ENCODE data around the gene PDCD7.
"Not testable (repeated sequence)": the region's sequence is repeated elsewhere in the genome, so short reads cannot be mapped to it uniquely, and the experiment has no call there.

PDCD7 gene

DNA sequence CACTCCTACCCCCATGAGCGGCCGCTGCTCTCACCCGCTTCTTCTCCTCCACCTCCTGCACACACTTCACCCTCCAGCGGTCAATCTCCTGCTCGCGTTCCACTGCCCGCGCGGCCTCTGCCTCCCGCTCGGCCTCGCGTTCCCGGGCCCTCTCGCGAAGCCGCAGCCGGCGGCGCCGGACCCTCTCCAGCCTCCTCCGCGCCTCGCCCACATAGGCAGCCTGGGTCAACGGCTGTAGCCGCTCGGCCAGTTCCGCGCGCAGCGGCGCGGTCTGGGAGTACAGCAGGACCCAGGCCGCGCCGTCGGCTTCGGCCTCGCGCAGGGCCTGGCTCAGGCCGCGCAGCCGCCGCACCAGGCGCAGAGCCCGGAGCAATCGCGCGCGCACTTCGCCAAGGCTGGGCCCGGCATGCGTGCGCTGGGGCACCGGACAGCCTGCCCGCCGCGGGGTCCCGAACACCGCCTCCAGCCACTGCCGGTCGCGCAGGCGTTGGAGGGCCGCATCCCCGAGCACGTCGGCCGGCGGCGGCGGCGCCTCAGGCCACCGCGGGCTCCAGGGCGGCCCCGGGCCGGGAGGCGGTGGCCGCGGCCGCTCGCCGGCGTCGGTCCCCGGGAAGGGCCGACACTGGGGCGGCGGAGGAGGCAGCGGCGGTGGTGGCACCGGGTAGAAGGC lies 595 bp downstream of the PDCD7 start:
- no peak for DNase-seq (ENCODE audit: low read depth in 2 of 2, low spot score in 1 of 2)

DNA sequence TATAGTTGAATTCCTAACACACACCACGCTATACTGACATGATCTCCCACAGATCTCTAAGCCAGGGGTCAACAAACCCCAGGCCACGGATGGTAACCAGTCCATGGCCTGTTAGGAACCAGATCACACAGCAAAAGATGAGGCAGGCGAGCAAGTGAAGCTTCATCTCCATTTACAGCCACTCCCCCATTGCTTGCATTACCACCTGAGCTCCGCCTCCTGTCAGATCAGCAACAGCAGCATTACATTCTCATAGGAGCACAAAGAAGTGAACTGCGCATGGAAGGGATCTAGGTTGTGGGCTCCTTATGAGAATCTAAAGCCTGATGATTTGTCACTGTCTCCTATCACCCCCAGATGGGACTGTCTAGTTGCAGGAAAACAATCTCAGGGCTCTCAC lies 2.7 kb downstream of the PDCD7 start:
- DNase-seq (ENCODE audit: low read depth in 2 of 2, low spot score in 1 of 2), result no peak

DNA sequence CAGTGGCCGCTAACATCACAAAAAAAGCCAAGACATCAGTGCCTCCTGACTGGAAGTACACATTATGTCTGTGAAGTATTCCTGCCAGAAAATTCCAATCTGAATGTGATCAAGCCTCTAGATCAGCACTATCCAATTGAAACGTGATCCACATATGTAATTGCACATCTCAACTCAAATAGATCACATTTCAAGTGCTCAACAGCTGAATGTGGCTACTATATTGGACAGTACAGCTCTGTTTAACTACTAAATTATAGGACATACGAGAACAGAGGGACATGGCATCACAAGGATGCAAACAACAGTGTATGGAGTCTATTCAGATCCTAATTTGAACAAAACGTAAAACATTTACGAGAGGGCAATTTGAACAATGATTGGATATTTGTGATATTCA lies 18.1 kb downstream of the PDCD7 start:
- DNase-seq (ENCODE audit: low read depth in 2 of 2, low spot score in 1 of 2), result no peak

DNA sequence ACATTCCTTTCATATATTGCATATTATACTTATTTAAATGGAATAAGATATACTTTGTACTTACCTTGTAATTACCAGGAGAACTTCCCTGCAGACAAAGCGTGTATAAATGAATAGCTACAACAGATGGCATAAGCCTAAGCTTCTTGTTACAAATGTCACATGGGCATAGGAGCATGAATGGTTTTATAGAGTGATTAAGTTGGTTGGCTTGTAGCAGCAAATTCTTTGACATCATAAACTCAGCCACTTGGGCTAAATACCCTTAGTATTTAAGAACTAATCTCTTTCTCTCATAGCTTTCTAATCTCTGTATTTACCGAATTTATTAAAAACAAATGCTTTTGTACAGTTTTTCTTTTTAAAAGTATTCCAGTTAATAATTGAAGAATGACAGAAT lies 18.5 kb downstream of the PDCD7 start, which contains the start of gene UBAP1L:
UBAP1L (minus strand) TSS at position 115 of the 400 bp plus-strand sequence. CDS start 8,985 bp downstream, outside the sequence.
- DNase-seq (ENCODE audit: low read depth in 2 of 2, low spot score in 1 of 2), result no peak

DNA sequence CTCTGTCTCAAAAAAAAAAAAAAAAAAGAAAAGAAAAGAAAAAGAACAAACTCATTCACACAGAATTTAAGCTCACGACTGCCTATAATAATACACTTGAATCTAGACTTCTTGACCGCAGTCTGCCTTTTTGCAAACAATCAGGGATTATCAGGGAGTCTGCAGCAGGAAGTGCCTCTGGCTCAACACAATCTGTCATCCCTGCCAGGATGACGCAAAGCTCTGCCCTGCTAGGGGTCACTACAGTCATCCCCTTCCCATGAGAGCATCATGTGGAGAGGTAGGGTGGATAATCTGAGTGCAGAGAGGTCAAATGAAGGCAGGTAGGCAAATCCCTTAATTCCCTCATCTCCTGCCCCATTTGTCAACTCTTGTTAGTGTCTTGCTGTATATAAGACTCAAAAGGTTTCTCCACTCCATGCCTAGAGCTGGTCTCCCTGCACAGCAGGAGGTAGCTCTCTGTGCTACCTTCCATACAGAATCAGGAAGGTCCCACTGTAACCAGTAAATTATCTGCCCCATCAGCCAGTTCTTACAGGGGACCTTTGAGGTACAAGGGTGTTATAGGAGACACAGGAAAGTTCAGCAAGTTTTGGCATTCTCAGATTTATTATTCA lies 22.8 kb downstream of the PDCD7 start:
- no peak for DNase-seq (ENCODE audit: low read depth in 2 of 2, low spot score in 1 of 2)

DNA sequence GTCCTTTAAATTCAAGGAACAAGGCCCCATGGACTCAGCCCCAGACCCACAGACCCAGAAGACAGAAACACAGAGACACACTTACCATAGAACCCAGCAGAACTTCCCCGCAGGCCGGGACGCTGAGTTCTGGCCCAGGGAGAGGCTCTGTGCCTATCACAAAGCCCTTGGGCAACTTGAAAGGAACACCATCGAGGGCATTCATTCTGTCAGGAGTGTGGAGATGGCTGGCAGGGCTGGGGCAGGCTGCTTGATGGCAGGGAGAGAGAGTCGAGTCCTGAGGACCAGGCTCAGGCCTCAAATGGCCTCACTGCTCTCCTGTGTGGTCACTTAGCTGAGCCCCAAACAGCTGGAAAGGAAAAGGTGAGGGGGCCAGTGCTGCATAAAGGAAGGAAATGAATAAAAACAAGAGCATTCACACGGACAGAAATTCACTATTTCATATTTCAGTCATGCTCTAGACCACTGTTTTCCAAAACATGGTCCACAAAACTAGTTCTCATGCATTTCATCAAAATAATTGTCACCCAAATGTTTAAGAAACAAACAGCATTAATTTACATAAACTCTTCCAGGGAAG lies 27.5 kb downstream of the PDCD7 start:
- no peak for DNase-seq (ENCODE audit: low read depth in 2 of 2, low spot score in 1 of 2)

DNA sequence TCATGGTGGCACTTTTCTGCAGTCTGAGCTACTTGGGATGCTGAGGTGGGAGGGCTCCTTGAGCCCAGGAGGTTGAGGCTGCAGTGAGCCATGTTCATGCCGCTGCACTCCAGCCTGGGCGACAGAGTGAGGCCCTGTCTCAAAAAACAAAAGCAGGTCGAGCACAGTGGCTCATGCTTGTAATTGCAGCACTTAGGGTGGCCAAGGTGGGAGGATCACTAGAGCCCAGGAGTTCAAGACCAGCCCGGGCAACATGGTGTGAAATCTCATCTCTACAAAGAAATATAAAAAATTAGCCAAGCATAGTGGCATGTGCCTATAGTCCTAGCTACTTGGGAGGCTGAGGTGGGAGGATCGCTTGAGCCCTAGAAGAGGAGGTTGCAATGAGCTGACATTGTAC lies 28.6 kb downstream of the PDCD7 start:
- no peak for DNase-seq (ENCODE audit: low read depth in 2 of 2, low spot score in 1 of 2)

DNA sequence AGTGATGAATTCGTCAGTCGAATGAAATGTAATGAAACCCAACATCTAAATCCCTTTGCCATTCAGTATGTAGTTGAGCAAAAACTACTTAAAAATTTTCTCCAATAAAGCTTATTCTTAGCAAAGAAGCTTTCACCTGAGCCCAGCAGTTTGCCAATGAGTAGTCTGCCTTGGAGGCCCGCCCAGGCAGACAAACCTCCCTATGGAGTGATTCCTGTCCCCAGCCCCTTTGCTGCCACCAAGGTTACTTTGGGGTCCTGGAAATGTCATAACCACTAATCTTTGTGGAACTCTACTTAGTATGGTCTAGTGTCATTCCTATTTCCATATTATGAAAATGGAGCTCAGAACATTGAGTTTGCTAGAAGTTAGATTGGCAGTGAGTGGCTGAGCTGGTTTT lies 30.7 kb downstream of the PDCD7 start:
- DNase-seq (ENCODE audit: low read depth in 2 of 2, low spot score in 1 of 2), result no peak

DNA sequence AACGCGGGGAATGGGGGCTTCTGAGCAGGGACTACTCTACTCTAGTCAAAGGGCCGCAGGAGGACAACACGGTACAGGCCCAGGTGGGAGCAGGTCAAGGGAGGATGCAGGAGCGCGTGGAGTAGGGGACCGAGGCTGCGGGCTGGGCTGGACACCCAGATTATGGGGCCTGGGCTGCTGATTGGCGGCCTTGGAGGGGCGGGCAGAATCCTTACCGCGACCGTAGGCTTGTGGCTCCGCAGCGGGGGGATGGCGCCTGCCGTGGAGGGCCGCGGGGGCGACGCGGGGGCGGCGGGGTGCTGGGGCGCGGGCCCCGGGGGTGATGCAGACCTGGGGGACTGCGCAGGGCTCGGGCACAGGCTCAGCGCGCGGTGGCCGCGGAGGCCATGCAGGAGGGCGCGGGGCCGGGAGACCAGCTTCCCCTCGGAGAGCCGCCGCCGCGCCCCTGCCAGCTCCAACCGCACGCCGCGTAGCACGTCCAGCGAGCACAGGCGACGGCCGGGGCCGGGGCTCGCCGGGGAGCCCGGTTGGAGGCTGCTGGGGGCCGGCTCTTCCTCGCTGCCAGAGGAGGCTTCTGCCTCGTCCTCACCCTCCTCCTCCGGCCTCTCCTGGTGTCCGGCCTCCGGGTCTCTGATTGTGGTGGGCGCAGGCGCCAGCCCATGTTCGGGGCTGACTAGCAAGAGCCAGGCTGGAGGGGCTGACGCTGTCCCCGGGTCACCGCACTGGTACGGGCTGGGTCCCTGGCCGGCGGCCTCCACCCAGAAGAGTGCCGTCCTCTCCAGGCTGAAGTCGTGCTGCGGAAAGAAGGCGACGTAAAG lies 31.5 kb downstream of the PDCD7 start:
- DNase-seq (ENCODE audit: low read depth in 2 of 2, low spot score in 1 of 2), result no peak

DNA sequence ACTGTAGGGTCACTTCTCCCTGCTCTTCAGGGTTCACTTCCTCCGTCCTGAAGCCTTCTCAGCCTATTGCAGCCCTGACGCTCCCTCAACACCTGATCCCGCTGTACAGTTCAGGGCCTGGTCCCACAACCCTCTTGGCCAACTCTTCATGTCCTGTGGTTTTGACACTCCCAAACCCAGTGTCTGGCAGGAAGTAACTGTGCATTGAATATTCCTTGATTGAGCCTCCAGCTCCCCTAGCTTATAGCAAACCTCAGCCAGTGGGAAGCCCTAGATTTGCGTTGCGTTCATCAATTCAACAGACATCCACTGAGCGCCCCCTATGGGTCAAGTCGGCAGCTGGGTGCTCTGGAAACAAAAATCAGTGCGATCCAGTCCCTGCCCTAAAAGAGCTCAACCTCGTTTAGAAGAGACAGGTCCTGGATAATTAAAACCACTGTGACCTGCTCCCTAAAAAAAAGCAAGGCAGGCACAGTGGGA lies 32.2 kb downstream of the PDCD7 start:
- DNase-seq (ENCODE audit: low read depth in 2 of 2, low spot score in 1 of 2), result no peak

DNA sequence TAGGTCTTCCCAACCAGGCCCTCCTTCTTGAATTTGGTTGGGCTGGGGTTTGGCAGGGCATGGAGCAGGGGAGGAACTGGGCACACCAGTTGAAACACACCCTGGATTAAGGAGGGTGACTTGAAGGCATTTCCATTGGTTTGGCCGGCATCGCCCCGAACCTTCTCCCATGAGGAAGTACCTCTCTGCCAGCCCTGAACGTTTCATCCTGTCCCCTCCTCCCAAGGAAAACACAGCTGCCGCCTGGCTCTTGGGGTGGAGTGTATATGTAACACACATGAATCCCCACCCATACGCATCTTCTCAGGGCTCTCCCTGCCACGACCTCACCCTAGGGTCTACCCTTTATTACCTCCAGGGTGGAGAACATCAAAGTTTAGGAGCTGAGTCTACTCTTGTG lies 33.2 kb downstream of the PDCD7 start:
- no peak for DNase-seq (ENCODE audit: low read depth in 2 of 2, low spot score in 1 of 2)

DNA sequence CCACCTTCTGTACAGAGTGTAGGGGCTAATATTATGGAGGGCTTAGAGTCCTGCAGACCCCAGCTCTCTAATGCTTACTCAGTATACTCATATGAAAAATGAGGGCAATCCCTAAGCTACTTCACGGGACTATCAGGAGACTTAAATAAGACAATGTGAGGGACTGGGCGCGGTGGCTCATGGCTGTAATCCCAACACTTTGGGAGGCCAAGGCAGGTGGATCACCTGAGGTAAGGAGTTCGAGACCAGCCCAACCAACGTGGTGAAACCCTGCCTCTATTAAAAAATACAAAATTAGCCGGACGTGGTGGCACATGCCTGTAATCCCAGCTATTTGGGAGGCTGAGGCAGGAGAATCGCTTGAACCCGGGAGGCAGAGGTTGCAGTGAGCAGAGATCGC lies 33.8 kb downstream of the PDCD7 start:
- not testable (repeated sequence) for DNase-seq (ENCODE audit: low read depth in 2 of 2, low spot score in 1 of 2)

DNA sequence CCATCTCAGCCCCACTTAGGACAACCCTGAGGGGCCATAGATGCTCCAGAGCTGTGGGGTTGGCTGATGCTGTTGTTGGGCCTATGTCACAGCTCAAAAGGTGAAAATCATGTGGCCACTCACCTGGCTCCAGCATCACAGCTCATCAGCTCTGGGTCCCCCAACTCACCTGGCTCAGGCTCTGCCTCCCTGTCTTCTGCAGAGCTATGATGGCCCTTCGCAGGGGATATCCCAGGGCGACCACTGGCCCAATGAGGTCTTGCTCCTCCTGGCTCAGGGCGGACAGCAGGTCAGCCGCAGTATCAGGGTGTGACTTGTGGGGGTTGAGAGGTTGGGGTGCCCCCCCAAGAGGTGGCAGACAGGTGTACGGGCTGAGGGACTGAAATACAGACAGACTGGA lies 34.3 kb downstream of the PDCD7 start:
- DNase-seq (ENCODE audit: low read depth in 2 of 2, low spot score in 1 of 2), result no peak

DNA sequence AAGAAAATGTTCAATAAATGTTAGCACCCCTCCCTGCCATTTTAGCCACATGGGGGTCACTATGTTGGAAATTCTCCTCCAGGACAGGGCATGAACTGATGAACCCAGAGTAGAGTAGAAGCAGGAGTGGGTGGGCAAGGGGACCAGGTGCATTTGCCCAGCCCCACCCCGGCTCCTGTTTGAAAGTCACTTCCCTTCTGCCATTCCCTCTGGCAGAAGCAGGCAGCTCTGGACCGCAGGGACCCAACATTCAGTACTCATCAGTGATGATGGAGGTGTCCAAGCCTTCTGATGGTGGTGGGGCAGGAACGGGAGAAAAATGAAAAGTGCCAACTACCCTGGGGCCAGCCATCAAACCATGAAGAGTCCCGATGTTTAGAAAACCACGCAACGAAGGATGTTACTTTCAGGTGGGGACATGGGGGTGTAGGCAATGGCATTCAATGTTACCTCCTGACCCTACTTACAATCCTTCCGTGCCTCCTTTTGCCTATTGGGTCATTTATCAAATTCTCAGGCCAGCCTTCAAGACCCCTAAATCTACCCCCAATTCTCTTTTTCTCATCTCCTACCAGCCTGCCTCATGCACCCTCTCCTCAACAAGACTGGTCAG lies 35.9 kb downstream of the PDCD7 start:
- no peak for DNase-seq (ENCODE audit: low read depth in 2 of 2, low spot score in 1 of 2)

DNA sequence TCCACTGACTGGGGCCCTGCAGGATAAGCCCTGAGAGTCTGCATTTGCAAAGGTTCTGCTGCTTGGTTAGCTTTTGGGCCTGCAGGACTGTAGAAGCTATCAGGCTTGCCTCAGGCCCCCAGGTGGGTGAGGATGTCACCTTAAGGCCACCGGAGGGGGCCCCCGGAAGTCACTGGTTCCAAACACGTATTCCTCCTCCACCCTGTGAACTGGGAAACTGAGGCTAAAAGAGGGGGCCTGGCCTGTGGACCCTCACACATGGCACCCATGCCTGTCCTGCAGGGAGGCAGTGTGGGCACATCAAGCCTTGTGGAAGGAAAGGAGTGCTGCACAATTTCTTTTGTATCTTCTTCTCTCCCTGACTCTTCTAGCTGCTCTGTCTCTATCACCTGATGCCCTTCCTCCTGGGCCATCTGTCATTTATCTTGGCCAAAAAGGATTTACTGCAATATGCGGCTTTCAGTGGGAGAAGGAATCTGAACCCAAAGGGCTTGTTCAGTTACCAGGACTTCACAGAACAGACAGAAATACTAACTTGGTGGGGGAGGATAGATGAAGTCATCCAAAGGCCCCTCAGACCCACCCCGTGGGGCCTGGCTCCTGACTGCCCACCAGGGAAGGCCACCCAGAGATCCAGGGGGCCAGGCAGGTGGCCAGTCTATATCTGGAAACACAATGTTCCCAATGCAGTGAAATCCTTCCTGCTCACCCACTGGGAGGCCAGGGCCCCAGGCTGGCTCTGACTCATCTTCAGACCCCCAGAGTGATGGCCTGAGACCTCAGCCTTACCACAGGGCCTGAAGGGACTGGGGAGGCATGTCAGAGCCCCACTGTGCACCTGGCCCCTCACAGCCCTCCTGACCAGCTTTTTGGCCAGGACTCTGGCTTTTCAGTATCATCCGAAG lies 36.9 kb downstream of the PDCD7 start:
- no peak for DNase-seq (ENCODE audit: low read depth in 2 of 2, low spot score in 1 of 2)

DNA sequence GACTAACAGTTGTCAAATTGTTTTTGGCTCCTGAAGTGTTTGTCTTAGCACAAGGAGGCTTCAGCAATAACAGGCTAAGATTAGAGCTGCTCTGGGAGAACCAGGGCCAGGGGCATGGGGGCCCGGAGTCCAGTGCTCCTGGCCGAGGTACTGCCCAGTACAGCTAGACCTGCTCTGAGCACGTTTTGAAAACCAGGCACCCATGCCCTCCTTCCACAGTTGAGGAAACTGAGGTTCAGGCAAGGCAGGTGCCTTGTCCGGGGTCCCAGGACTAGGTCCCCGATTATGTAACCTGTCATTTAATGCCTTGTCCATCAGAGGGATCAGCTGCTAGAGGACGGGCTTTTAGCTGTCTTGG lies 37.9 kb downstream of the PDCD7 start:
- no peak for DNase-seq (ENCODE audit: low read depth in 2 of 2, low spot score in 1 of 2)

DNA sequence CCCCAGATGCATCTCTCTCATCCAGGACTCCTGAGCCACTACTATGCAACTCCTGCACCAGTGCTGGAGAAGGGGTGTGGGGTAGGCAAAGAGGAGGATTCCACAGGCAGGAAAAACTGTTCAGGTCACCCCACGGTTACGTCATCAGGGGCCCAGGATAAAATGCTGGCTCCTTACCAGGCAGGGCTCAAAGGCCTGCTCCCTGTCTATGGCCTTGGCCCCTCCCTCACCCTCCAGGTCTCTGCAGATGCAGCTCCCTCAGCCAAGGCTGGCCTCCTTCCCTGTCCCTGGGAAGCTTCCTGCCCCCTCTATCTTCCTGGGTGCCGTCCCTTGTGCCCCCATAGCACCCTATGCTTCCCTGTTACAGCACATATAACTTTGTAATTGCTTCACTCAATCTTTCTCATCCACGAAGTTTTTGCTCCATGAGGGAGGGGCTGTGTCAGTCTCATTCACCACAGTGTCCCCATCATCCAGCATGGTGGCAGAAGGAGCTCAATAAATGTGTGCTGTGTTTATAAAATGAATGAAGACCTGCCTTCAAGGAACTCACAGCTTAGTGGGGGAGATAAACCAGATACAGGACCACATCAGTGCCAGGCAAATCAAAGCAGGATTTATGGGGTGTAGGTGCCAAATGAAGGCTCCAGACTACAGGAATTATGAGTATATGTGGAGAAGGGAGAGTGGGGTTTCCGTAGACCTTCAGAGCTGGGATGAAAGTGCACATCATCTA lies 38.4 kb downstream of the PDCD7 start:
- no peak for DNase-seq (ENCODE audit: low read depth in 2 of 2, low spot score in 1 of 2)

DNA sequence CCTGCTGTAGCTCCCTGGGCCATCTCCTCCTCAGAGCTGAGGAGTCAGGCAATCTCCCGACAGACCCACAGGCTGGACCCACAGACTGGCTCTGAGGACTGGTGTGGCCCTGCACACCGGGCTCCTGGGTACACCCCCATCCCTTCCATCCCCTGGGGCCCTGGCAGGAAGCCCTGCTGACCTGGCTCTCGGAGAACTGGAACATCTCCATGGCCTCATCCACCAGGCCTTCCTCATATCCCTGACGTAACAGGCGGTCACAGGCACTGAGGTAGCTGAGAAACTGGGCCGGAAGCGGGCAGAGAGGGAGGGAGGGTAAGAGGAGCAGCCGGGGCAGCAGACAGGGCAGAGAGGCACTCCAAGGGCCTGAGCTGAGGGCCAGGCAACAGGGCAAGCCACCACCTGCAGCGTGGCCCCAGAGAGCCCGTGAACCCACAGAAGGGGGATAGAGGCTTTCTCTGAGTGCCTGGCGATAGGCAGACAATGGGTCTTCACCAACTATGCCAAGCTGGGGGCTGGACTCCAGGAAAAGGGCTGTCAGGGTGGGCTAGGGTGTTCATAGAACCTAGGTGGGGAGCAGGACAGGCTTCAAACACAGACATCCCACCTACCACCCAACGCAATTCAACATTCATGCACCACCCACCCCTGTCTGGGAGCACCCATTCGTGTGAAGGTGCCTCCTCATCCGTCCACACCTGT lies 39.2 kb downstream of the PDCD7 start:
- no peak for DNase-seq (ENCODE audit: low read depth in 2 of 2, low spot score in 1 of 2)

DNA sequence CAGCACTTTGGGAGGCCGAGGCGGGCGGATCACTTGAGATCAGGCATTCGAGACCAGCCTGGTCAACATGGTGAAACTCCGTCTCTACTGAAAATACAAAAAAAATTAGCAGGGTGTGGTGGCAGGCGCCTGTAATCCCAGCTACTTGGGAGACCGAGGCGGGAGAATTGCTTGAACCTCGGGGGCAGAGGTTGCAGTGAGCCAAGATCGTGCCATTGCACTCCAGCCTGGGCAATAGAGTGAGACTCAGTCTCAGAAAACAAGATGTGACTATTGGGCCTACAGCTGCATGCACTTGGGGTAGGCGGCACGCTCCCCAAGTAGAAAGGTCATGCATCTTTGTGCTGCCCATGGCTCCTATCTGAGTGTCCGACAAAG lies 39.8 kb downstream of the PDCD7 start:
- not testable (repeated sequence) for DNase-seq (ENCODE audit: low read depth in 2 of 2, low spot score in 1 of 2)
